ENCODE measurements around the gene RAPGEFL1.

Gene RAPGEFL1

DNA sequence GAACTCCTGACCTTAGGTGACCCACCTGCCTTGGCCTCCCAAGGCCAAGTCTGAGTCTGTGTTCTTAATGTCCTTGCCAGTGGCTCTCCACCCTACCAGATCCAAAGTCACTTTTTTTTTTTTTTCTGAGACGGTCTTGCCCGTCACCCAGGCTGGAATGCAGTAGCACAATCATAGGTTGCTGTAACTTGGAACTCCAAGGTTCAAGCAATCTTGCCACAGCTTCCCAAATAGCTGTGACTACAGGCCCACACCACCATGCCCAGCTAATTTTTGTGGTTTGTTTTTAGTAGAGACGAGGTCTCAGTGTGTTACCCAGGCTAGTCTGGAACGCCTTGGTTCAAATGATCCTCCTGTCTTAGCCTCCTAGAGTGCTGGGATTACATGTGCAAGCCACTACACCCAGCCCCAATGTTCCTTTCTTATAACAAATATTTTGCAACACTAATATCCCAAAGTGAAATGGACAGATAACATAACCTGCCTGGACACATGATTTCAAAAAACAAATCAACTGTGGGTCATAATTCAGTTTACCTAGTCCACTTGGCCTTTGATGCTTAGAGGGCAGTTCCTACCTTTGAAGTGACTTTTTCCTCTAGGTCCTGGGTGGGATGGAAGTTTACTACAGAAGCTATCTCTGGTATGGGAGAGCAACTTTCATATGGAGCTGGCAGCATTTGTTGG, 4.0 kb upstream of the RAPGEFL1 start:
- TF ChIP-seq CTCF (IDR thresholded peaks at IDR 0.05; ENCODE audit: borderline replicate concordance, control extremely low read depth, extremely low read depth, insufficient read depth, missing control alignments), result no peak
- no peak for DNase-seq (ENCODE audit: low spot score)
- in situ Hi-C loops (cut with MboI; ENCODE audit: low sequenced_read_pairs, unreplicated experiment), result no loop called here

DNA sequence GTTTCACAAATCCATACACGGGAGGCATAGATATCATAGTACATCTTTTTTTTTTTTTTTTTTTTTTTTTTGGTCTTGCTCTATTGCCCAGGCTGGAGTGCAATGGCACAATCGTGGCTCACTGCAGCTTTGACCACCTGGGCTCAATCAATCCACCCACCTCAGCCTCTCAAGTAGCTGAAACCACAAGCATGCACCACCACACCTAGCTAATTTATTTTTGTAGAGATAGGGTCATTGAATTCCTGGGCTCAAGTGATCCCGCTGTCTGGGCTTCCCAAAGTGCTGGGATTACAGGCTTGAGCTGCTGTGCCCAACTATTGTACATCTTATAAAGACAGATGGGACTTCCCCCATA, 3.5 kb upstream of the RAPGEFL1 start:
- no peak for DNase-seq (ENCODE audit: low spot score)
- TF ChIP-seq CTCF (IDR thresholded peaks at IDR 0.05; ENCODE audit: borderline replicate concordance, control extremely low read depth, extremely low read depth, insufficient read depth, missing control alignments), result no peak
- in situ Hi-C loops (cut with MboI; ENCODE audit: low sequenced_read_pairs, unreplicated experiment), result no loop called here

GRCh38 chr17:40174514-40174913, 2.8 kb upstream of the RAPGEFL1 start:
- in situ Hi-C loops (cut with MboI; ENCODE audit: low sequenced_read_pairs, unreplicated experiment), result no loop called here
- no peak for TF ChIP-seq CTCF (IDR thresholded peaks at IDR 0.05; ENCODE audit: borderline replicate concordance, control extremely low read depth, extremely low read depth, insufficient read depth, missing control alignments)
- no peak for DNase-seq (ENCODE audit: low spot score)

- DNase-seq (ENCODE audit: low spot score), result no peak
- no peak for TF ChIP-seq CTCF (IDR thresholded peaks at IDR 0.05; ENCODE audit: borderline replicate concordance, control extremely low read depth, extremely low read depth, insufficient read depth, missing control alignments)
- in situ Hi-C loops (cut with MboI; ENCODE audit: low sequenced_read_pairs, unreplicated experiment), result no loop called here
Observed at GRCh38 chr17:40175928-40176753, 1.1 kb upstream of the RAPGEFL1 start.

DNA sequence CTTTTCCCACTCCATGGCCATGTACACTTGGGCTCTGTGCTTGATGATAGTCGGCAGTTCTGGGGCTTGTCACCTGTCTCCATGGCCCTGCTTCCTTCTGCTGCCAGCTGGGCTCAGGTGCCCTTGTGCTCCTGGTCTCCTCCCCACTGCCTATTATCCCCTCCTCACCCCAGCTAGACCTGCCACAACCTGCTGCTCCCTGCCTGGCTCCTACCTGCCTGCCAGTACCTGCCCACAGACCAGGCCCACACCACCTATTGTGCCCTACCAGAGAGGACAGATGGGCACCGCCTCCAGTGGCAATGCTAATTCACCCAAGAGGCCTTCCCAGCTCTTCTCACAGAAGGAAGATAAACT, 538 bp upstream of the RAPGEFL1 start:
- no peak for DNase-seq (ENCODE audit: low spot score)
- no peak for TF ChIP-seq CTCF (IDR thresholded peaks at IDR 0.05; ENCODE audit: borderline replicate concordance, control extremely low read depth, extremely low read depth, insufficient read depth, missing control alignments)
- in situ Hi-C loops (cut with MboI; ENCODE audit: low sequenced_read_pairs, unreplicated experiment), result no loop called here

DNA sequence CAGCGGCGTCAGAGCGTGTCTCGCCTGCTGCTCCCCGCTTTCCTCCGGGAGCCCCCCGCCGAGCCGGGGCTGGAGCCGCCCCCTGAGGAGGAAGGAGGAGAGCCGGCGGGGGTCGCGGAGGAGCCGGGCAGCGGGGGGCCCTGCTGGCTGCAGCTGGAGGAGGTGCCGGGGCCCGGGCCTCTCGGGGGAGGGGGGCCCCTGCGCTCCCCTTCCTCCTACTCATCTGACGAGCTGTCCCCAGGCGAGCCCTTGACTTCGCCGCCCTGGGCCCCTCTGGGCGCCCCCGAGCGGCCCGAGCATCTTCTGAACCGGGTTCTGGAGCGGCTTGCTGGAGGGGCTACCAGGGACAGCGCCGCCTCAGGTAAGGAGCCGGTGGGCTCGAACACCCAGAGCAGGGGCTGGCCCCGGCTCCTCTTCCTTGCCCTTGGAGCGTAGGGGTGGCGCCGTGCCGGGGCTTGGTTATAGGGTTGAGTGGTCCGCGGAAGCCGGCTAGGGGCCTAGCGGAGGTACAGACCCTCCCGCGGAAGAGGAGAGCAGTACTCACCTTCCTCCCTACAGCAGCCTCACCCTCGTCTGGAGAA, 841 bp downstream of the RAPGEFL1 start:
- no peak for DNase-seq (ENCODE audit: low spot score)
- in situ Hi-C loops (cut with MboI; ENCODE audit: low sequenced_read_pairs, unreplicated experiment), result no loop called here
- no peak for TF ChIP-seq CTCF (IDR thresholded peaks at IDR 0.05; ENCODE audit: borderline replicate concordance, control extremely low read depth, extremely low read depth, insufficient read depth, missing control alignments)

Data from GM13976 (cell line).